ENCODE results near the gene TBC1D3B.
A peak's percentile ranks its signal among the peaks of the same experiment; 100 is the strongest.
"Not testable (repeated sequence)": the region's sequence is repeated elsewhere in the genome, so short reads cannot be mapped to it uniquely, and the experiment has no call there.

DNA sequence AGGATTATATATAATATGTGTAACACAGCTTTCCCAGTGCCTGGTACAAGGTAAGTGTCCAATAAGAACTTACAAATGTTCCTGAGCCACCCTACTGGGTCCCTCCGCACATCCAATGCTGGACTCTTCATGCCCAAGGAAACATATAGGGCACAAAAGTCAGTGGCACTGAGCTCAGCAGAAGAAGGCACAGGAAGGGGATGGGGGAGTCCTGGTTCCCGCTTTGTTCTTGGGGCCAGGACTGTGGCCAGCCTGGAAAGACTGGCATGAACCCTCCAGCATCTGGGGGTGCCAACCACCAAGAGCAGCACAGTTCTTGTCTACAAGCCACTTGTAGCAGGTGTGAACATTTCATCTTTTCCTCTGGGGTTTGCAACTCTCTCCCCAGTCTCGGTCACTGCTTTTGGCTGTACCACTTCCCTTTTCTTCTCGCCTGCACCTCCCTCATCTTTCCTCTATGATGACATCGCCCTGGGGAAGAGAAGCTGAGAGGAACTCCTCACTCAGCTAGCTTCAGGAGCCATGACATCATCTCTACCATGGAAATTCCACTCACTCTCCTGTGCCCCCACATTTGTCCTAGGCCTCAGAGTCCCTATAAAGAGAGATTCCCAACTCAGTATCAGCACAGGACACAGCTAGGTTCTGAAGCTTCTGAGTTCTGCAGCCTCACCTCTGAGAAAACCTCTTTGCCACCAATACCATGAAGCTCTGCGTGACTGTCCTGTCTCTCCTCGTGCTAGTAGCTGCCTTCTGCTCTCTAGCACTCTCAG lies 34.2 kb upstream of the TBC1D3B start, which contains the start of gene CCL4L2:
- TF ChIP-seq POLR2A, TAF1, POLR2AphosphoS5, POU2F2 (IDR thresholded peaks at IDR 0.05; ENCODE audit: low read depth, low read length): not testable (repeated sequence)
- peak; percentile 87 for TF ChIP-seq SPI1 (IDR thresholded peaks at IDR 0.05; ENCODE audit: low read depth, low read length)

Measured in GM12891 (cell line).